Tibial nerve (tissue), 4 donors: Measurements from ENCODE around the gene NWD2.

ENCODE experiments used
- EP300 ChIP-seq, 2 donors: sonication (generic); formaldehyde crosslinking; IDR thresholded peaks; one replicate each; pipeline ENCODE4 v1.6.1; 2017; ENCODE audit warnings: antibody characterized with exemption in 2 of 2, mild to moderate bottlenecking in 1 of 2
- POLR2A ChIP-seq, 2 donors: fragments of 450-650 bp; IDR thresholded peaks; one replicate each; pipeline ENCODE4 v1.6.1; 2017; ENCODE audit warnings: antibody characterized with exemption in 2 of 2, mild to moderate bottlenecking in 2 of 2, moderate library complexity in 2 of 2
- TF ChIP-seq, protein P1 (sequence below), 5 experiments: fragments of 200-600 bp in 3 of 5; fragments of 450-650 bp in 2 of 5; sonication (generic) in 3 of 5; IDR thresholded peaks; one replicate each; pipeline ENCODE4 v1.5.1; 2016 to 2019; ENCODE audit warnings: antibody characterized with exemption in 5 of 5, mild to moderate bottlenecking in 3 of 5, moderate library complexity in 2 of 5

DNA sequence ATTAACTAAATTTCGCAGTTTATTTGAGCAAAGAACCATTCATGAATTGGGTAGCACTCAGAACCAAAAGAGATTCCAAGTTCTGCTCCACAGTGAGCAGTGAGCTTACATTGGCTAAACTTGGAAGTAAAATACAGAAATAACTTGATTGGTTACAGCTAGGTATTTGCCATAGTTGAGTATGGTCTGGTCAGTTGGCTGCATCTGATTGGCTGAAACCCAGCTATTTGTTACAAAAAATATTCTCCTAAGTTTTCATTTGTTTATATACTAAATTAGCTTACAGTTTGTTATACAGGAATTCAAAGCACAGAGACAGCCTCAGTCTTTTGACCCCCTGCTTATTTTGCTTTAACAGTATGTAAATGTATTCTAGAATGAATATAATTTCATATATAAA is 226.6 kb downstream of the NWD2 start:
- no peak for TF ChIP-seq POLR2A (IDR thresholded peaks at IDR 0.05)
- TF ChIP-seq, protein P1, sequence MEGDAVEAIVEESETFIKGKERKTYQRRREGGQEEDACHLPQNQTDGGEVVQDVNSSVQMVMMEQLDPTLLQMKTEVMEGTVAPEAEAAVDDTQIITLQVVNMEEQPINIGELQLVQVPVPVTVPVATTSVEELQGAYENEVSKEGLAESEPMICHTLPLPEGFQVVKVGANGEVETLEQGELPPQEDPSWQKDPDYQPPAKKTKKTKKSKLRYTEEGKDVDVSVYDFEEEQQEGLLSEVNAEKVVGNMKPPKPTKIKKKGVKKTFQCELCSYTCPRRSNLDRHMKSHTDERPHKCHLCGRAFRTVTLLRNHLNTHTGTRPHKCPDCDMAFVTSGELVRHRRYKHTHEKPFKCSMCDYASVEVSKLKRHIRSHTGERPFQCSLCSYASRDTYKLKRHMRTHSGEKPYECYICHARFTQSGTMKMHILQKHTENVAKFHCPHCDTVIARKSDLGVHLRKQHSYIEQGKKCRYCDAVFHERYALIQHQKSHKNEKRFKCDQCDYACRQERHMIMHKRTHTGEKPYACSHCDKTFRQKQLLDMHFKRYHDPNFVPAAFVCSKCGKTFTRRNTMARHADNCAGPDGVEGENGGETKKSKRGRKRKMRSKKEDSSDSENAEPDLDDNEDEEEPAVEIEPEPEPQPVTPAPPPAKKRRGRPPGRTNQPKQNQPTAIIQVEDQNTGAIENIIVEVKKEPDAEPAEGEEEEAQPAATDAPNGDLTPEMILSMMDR (IDR thresholded peaks at IDR 0.05), result no peak
- no peak for TF ChIP-seq EP300 (IDR thresholded peaks at IDR 0.05)
